Stimulated activated CD4-positive, alpha-beta T cell treated with anti-CD3 and anti-CD28 coated beads, Interleukin-2, amount 100 ng/mL, for 4 hours (primary cell): ENCODE measurements around the gene OR8B8.
"Not testable (repeated sequence)": the region's sequence is repeated elsewhere in the genome, so short reads cannot be mapped to it uniquely, and the experiment has no call there.

Experiments used
- DNase-seq: peaks from one replicate; pipeline ENCODE4 v3.0.0-alpha.2; 2020; ENCODE audit warnings: low read depth

Gene OR8B8

GRCh38 chr11:124441519-124441918, 4.0 kb downstream of the OR8B8 start:
- DNase-seq = no peak

- DNase-seq = no peak
These were observed 4.4 kb downstream of the OR8B8 start for GRCh38 chr11:124441081-124441480.

DNA sequence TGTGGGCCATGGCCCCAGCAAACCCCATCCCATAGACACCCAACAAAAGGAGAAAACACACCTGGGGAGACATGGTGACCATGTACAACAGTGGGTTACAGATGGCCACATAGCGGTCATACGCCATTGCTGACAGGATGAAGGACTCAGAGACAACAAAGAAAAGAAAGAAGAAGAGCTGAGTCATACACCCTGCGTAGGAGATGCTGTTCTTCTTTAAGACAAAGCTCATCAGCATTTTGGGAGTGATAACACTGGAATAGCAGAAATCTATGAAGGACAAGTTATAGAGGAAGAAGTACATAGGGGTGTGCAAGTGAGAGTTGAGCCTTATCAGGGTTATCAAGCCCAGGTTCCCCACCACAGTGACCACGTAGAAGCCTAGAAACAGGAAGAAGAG, 4.9 kb downstream of the OR8B8 start:
- no peak for DNase-seq

DNA sequence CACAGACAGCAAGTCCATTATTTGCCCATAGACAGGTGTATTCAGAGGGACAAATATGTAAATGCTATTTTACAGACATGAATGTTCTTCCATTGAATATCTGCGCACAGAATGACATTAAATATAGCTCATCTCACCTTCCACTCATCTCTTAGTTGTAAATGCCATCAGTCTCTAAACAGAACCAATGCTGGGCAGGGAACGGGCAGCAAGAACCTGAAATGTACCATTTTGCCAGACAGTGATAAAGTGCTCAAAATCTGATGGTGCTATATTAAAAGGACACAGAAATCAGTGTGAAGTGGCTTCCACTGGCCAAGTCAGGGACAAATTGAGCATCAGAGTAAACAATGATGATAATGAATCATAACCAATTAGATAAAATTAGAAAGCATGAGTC, 10.8 kb downstream of the OR8B8 start:
- DNase-seq = no peak

DNA sequence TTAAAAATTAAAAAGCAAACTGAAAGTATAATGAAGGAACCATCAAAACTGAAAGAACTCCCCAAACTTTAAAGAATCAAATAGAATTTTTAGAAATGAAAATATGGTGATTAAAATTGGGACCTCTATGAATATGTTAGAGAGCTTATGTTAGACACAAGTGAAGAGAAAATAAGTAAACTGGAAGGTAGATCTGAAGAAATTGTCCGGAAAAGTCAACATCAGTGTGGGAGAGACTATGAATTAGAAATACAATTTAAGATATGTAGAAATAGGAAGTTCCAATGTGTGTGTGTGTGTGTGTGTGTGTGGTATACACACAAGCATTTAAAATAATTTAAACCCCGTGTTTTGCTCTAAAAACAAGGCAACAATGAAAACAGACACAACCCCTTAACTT, 15.9 kb downstream of the OR8B8 start:
- no peak for DNase-seq

DNA sequence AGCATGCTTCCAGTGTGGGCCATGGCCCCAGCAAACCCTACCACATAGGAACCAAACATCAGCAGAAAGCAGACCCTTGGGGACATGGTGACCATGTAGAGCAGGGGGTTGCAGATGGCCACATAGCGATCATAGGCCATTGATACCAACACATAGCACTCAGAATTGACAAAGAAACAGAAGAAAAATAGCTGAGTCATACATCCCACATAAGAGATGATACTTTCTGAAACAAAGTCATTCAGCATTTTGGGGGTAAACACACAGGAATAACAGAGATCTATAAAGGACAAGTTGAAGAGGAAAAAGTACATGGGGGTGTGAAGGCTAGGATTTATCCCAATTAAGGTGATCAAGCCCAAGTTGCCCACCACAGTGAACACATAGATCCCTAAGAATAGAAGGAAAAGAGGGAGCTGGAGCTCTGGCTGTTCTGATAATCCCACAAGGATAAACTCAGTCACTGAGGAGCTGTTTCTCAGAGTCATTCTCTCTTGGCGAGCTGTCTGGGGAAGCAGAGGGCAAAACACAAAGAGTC, 21.0 kb downstream of the OR8B8 start, which contains the start of gene OR8B4:
Gene OR8B4, minus strand, starts transcription at position 488 of the 538 bp plus-strand sequence. Its CDS starts 0 bp downstream, at position 488.
- no peak for DNase-seq

DNA sequence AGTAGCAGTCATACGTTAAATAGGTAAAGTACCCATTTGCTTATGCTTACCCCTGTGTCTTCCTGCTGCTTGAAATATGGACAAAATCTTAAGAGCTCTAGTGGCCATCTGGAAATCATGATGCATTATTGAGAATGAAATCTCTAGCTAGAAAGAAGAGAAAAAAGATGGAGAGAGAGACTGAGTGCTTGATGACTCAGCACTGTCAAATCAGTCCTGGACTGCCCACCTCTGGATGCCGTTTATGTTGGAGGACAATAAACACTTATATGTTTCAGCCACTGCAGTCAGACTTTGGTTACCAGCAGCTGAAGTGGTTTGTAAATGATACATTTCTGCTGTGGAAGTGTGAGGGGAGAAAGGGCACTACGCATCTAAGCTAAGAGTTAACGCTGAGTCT, 24.5 kb downstream of the OR8B8 start:
- DNase-seq = no peak

DNA sequence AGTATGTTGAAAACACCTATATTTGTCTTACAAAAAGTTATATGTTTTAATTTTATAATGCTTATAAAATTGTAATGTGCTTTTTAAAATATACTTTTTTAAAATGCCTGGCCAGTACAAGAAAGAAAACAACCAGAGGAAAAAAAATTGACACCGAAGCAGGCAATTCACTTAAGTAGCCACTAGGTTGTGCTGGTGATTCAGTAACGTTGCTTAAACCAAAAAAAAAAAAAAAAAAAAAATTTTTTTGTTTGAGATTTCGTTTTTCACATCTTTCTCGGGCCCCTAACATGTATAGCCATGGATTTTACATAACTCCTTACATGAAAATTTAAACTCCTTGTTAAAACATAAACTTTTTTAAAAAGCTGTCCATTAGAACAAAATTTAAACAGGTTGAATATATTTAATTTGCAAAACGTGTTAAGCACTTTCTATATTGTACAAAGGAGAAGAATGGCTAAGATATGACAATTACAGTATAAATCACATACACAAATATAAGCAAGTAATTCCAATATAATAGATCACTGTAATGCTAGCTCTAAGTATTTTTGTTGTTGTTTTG, 30.1 kb downstream of the OR8B8 start:
- no peak for DNase-seq

DNA sequence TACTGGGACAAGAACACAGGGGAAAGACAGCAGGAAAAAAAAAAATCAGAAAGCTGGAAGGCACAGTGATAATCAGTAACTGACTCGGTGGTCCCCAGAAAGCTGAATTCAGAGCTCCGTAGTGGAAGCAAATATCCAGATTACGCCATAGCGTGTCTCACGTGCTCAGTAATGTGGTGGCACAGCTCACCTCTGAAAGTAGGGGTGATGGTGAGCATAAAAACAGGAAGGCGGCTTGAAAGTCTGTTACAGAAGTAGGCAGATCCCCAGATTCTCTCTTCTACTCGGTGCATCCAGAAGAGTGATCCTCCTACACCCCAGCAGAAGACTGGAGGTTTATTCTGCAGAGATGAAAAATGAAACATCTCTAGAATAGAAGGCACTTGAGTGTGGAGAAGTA, 35.6 kb downstream of the OR8B8 start:
- DNase-seq = no peak

- no peak for DNase-seq
These were observed 39.9 kb downstream of the OR8B8 start for GRCh38 chr11:124405581-124405980.

- not testable (repeated sequence) for DNase-seq
These were observed 42.3 kb downstream of the OR8B8 start for GRCh38 chr11:124403186-124403585.

GRCh38 chr11:124402326-124402922, 43.1 kb downstream of the OR8B8 start:
- peak; percentile 2 for DNase-seq

DNA sequence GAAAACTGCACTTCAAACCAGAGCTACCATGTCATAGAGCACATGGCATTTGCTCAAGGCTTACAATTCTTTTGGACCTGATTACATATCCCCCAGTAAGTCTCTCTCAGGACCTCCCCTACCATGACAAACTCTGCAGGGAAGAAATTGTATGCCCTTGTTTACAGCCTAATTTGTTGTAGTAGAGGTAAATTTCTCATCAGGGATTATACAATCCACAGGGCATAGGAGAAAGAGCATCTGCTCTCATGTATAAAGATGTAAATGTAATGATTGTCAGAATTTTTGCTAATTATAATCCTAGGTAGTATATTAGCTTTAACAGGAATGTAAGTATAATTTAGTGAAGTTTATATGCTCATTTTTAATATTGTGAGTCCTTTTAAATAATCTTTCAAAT, 46.6 kb downstream of the OR8B8 start, which contains the start of gene OR8B3:
Gene OR8B3, minus strand, starts transcription at position 101 of the 400 bp plus-strand sequence. CDS start 1,673 bp downstream, outside the sequence.
- DNase-seq = no peak

DNA sequence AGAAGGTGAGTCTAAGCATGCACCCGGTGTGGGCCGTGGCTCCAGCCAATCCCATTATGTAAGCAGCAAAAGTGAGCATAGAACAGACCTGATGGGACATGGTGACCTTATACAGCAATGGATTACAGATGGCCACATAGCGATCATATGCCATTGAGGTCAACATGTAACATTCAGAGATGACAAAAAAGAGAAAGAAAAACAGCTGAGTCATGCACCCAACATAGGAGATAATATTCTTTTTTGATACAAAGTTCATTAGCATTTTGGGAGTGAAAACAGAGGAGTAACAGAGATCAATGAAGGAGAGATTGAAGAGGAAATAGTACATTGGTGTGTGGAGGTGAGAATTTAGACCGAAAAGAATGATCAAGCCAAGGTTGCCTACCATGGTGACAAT, 48.6 kb downstream of the OR8B8 start:
- not testable (repeated sequence) for DNase-seq

DNA sequence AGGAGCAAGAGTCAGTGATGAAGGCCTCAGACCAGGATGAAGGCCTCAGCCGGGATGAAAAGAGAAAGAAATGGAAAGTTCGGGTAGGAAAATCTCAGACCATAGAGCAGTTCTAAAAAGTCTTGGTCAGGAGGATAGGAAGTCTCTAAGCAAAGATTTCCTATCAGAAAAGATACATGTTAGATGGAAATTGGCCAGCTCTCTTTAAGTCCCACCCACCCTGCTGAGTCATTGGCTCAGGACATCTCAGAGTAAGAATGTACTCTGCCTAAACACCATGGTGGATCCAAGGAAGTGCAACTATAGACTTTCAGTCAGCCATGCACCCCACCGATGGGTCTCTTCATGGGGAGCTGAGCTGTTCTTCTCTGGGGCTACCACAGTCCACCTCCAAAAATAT, 51.1 kb downstream of the OR8B8 start:
- no peak for DNase-seq
